ENCODE data around the gene NLE1. TPM values are rescaled to one million over a fixed set of nuclear protein-coding genes. Genes with fewer than 3 reads are reported as not detected.

The NLE1 gene
- total and polyA plus RNA-seq, 2 of the 8 experiments (the other 6 are each of a cell fraction or from before 2014, with no cell fraction given) = 50.4 to 51.5 TPM

DNA sequence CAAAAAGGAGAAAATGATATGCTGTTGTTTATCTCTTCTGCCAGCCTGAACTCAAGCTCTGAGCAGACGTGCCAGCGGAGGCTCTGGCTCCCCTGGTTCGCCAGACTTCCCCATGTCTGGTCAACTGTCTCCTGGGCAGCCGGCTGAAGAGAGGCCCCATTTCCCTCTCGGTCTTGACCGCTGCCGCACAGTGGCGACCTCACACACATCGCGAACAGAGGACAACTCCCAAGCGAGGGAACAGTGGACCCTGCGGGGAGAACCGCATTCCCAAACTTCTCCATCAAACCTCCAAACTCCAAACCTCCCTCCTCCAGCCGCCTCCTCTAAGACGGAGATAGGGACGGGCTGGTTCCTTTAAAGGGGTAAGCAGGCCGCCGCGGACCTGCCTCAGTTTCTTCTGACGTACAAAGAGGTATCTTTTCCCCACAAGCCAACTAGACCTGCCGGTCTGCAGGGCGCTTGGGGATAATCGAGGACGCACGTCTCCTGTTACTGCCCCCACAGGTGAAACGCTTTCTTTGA is 53.7 kb downstream of the NLE1 start (continued):
- TF ChIP-seq RAD21 (IDR thresholded peaks at IDR 0.05 in 1 of 2, conservative IDR thresholded peaks at IDR 0.05 in 1 of 2; ENCODE audit: low read depth in 2 of 2, low read length in 2 of 2) (no peak), EGR1 (IDR thresholded peaks at IDR 0.05; ENCODE audit: borderline replicate concordance, low read depth, low read length) (no peak), HDAC2 (IDR thresholded peaks at IDR 0.05; ENCODE audit: borderline replicate concordance in 1 of 2, low read depth in 2 of 2, low read length in 2 of 2) (0 out of 4 replicates have a peak, but pooled peaks of 1 of the 2 experiments have one; percentile 2), POLR2AphosphoS5 (IDR thresholded peaks at IDR 0.05; ENCODE audit: low read depth, low read length) (no peak)
